AG04450 (cell line): ENCODE results near the gene TAS2R1. TPM values are rescaled to one million over a fixed set of nuclear protein-coding genes. Genes with fewer than 3 reads are reported as not detected.
"Not testable (repeated sequence)": the region's sequence is repeated elsewhere in the genome, so short reads cannot be mapped to it uniquely, and the experiment has no call there.

Experiments
- CTCF ChIA-PET: fragments of 300-600, 350-600 bp; formaldehyde crosslinking; extraction: SDS; loops from one replicate; lab custom pipeline; 2022; ENCODE audit warnings: antibody characterized with exemption, inconsistent platforms; lab: Charles Lee
- POLR2A ChIA-PET: fragments of 350-600 bp; formaldehyde crosslinking; extraction: SDS; loops from one replicate; lab custom pipeline; 2021; ENCODE audit warnings: antibody characterized with exemption, inconsistent platforms; lab: Yijun Ruan, JAX
- DNase-seq: peaks from one replicate; pipeline ENCODE4 v3.0.0-alpha.2; 2011; ENCODE audit warnings: low read depth, low spot score
- H3K27ac ChIP-seq: one replicate; pipeline ENCODE4 v1.5.1; 2012; ENCODE audit warnings: low read depth, low read length, control low read depth
- H3K27me3 ChIP-seq: one replicate; pipeline ENCODE4 v1.6.0; 2012; ENCODE audit warnings: low read length; ENCODE audit not compliant: control insufficient read depth, insufficient read depth
- H3K4me3 ChIP-seq: 2 replicates; pipeline ENCODE4 v1.5.1; 2011; ENCODE audit warnings: mild to moderate bottlenecking, low read depth, low read length, control low read depth
- H3K9me3 ChIP-seq: 2 replicates; pipeline ENCODE4 v1.5.1; 2012; ENCODE audit warnings: low read length; ENCODE audit not compliant: control insufficient read depth, insufficient read depth
- CTCF ChIP-seq: IDR thresholded peaks from 2 replicates; pipeline ENCODE4 v1.5.1; 2011; ENCODE audit warnings: low read depth, low read length, control low read depth, inconsistent platforms
- polyA plus RNA-seq: library from polyadenylated mRNA; depleted of rRNA; stranded (reverse); fragments of >200 nt; gene quantifications from 2 replicates; pipeline ENCODE4 v1.2.3, GENCODE V29; 2011

Gene TAS2R1
- polyA plus RNA-seq, 1 experiment = 0.14 TPM

GRCh38 chr5:9605041-9605838 lies 24.9 kb downstream of the TAS2R1 start:
- POLR2A ChIA-PET = no interaction called here

GRCh38 chr5:9604416-9604815 lies 25.7 kb downstream of the TAS2R1 start:
- Histone ChIP-seq H3K9me3 (no peaks in the 10 kb centered on the region), H3K27ac (no peak overlapping the region), H3K27me3 (no peaks in the 10 kb centered on the region), H3K4me3 (no peak overlapping the region)
- POLR2A ChIA-PET = no interaction called here
- DNase-seq = no peak
- CTCF ChIA-PET = no interaction called here
- TF ChIP-seq CTCF = no peak

More at GRCh38 chr5:9605041-9605838, 24.9 kb downstream of the TAS2R1 start:
- CTCF ChIA-PET = no interaction called here
- Histone ChIP-seq H3K9me3 (no peaks in the 10 kb centered on the region), H3K4me3 (no peak overlapping the region), H3K27me3 (no peaks in the 10 kb centered on the region), H3K27ac (no peak overlapping the region)
- no peak for TF ChIP-seq CTCF
- DNase-seq = no peak

- no peaks in the 10 kb centered on the region for H3K9me3 ChIP-seq
- ChIA-PET CTCF (interaction anchor here (0.6 kb wide), 1 partner anchor 533 kb away, joined by 4 read pairs; no protein-coding TSS in a partner anchor), POLR2A (no interaction called here)
- H3K27me3 ChIP-seq = no peaks in the 10 kb centered on the region
- no peak overlapping the region for H3K4me3 ChIP-seq
- H3K27ac ChIP-seq = no peak overlapping the region
- no peak for TF ChIP-seq CTCF
- no peak for DNase-seq
These were observed 29.0 kb downstream of the TAS2R1 start for GRCh38 chr5:9601055-9601739.

GRCh38 chr5:9599391-9599790 lies 30.8 kb downstream of the TAS2R1 start:
- TF ChIP-seq CTCF = no peak
- Histone ChIP-seq H3K27ac (no peak overlapping the region), H3K9me3 (no peaks in the 10 kb centered on the region), H3K27me3 (no peaks in the 10 kb centered on the region), H3K4me3 (no peak overlapping the region)
- DNase-seq = no peak
- POLR2A ChIA-PET = no interaction called here
- CTCF ChIA-PET = no interaction called here

DNA sequence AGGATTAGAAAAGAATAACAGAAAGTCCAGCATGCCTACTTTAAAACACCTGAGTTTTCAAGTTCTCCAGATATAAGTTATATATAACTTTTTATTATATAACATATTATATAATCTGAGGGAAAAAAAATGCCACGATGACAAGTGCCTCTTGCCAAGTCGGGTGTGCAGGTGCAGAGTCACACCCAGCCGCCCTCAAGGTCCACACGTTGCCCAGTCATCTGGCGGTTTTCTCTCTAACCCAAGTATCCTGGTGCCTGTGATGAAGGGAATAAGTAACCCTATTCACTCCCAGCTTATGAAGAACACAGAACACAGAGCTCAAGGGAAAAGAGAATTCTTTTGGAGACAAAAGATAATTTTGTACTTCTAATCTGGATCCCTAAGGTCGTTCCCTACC lies 31.8 kb downstream of the TAS2R1 start:
- H3K4me3 ChIP-seq, H3K27ac ChIP-seq, CTCF ChIA-PET, H3K27me3 ChIP-seq, DNase-seq, H3K9me3 ChIP-seq, POLR2A ChIA-PET: not testable (repeated sequence)

GRCh38 chr5:9597322-9597721 lies 32.8 kb downstream of the TAS2R1 start:
- H3K4me3 ChIP-seq, H3K27ac ChIP-seq, POLR2A ChIA-PET, CTCF ChIA-PET, H3K9me3 ChIP-seq, DNase-seq, H3K27me3 ChIP-seq: not testable (repeated sequence)
